TTC549 (cell line): ENCODE measurements around the gene SUMO3.

Experiments used
- FAIRE-seq: peaks from 2 replicates; lab custom pipeline; 2012; peaks lifted over from hg19 to GRCh38; lab: Jason Lieb, UNC

Gene SUMO3

GRCh38 chr21:44758781-44759627 is 58.9 kb downstream of the SUMO3 start:
- FAIRE-seq, result no peak

- FAIRE-seq, result no peak
Measured at GRCh38 chr21:44758141-44758561, 59.7 kb downstream of the SUMO3 start.

- no peak for FAIRE-seq
Measured at GRCh38 chr21:44757731-44758130, 60.1 kb downstream of the SUMO3 start.

GRCh38 chr21:44756423-44757185 is 61.3 kb downstream of the SUMO3 start:
- no peak for FAIRE-seq
